Motor neuron (in vitro differentiated cells): ENCODE data around the gene NBAS. TPM values are rescaled to one million over a fixed set of nuclear protein-coding genes. Genes with fewer than 3 reads are reported as not detected.
A peak's percentile ranks its signal among the peaks of the same experiment; 100 is the strongest.
"Not testable (repeated sequence)": the region's sequence is repeated elsewhere in the genome, so short reads cannot be mapped to it uniquely, and the experiment has no call there.

ENCODE experiments used
- ATAC-seq, 8 experiments: fragments of 200-7000 bp; cut with Tn5 transposase; replicated peaks in 6 of 8; 2 replicates each; pipeline ENCODE4 v1.8.0; 2021; ENCODE audit warnings: mild to moderate bottlenecking in 8 of 8, moderate library complexity in 8 of 8
- H3K27ac ChIP-seq, 2 donors: fragments of 250-450 bp; sonication (Bioruptor Pico); 2 replicates each; pipeline ENCODE4 v1.9.0; 2021; ENCODE audit warnings: antibody characterized with exemption in 2 of 2, mild to moderate bottlenecking in 2 of 2, moderate library complexity in 1 of 2
- H3K4me1 ChIP-seq, 2 donors: fragments of 250-450 bp; sonication (Bioruptor Pico); replicated peaks in 1 of 2; 2 replicates each; pipeline ENCODE4 v1.6.1; 2021; ENCODE audit warnings: antibody characterized with exemption in 2 of 2, mild to moderate bottlenecking in 2 of 2, moderate library complexity in 1 of 2
- H3K4me3 ChIP-seq, 5 donors: fragments of 250-450 bp; sonication (Bioruptor Pico); 2 replicates each; pipeline ENCODE4 v1.9.0; 2021; ENCODE audit warnings: antibody characterized with exemption in 5 of 5, mild to moderate bottlenecking in 5 of 5, moderate library complexity in 4 of 5
- WGBS, 10 experiments: fragments of 450-650 bp; shearing (Covaris generic); methylation state at CpG; one replicate each; pipeline ENCODE4 v1.0.0; 2022; 5-methylcytosine and 5-hydroxymethylcytosine counted together
- in situ Hi-C, 9 experiments: fragments of 400-800 bp; cut with MboI; loops; one replicate each; pipeline ENCODE4 v1.15.0; 2021; ENCODE audit warnings: low sequenced_read_pairs in 9 of 9, low pct_unique_long_range_greater_than_20kb in 2 of 9; ENCODE audit not compliant: unreplicated experiment in 9 of 9
- total RNA-seq, 8 experiments: library from RNA; unstranded; fragments of 300-600 nt; gene quantifications; 2 replicates each; pipeline versions ENCODE4 v1.2.3 to v1.2.4, GENCODE V29; 2022

Gene NBAS
- total RNA-seq, 8 experiments from 2014 or later = 40.4 to 90.0 (median 71.7) TPM

DNA sequence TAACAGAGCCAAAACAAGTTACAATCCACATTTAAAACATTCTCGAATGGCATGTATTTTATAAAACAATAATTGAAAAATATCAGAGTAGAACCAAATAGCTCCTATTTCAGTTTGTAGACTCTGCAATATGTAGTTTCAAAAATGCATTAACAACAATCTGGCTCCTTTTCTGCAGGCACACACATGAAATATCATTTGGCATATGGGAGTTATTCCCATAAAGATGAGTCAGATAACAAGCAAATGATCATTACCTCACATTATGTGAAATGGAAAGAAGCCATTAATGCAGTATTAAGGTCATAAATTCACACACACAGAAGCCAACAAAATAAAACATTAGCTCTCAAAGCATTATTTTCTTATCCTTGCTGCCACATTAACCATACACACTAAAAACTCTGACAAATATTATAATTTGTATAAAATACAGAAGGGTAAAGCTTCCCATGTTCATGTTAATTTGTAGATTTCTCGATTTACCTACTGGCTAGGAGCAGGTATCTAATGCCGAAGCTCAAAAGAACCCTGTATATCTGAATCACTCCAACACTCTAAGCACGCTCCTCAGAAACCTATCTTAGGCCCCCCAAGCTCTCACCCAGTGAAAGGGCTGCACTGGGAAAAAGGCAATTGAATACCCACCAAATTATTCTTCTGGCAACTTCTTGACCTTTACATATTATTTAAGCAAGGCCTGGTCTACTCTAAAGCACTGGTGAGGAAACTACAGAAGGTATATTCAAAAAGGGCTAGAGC lies 13.8 kb downstream of the NBAS start:
- ATAC-seq = peak in 7 of 8 experiments; percentile 41 to 95 (median 77)
- 74 to 100% (median 90%) methylated on average over 1 to 4 of the region's 4 CpGs; no CpG with 5 or more reads in 1 of the 10 experiments for WGBS, 10 experiments
- in situ Hi-C loops = no loop called here

DNA sequence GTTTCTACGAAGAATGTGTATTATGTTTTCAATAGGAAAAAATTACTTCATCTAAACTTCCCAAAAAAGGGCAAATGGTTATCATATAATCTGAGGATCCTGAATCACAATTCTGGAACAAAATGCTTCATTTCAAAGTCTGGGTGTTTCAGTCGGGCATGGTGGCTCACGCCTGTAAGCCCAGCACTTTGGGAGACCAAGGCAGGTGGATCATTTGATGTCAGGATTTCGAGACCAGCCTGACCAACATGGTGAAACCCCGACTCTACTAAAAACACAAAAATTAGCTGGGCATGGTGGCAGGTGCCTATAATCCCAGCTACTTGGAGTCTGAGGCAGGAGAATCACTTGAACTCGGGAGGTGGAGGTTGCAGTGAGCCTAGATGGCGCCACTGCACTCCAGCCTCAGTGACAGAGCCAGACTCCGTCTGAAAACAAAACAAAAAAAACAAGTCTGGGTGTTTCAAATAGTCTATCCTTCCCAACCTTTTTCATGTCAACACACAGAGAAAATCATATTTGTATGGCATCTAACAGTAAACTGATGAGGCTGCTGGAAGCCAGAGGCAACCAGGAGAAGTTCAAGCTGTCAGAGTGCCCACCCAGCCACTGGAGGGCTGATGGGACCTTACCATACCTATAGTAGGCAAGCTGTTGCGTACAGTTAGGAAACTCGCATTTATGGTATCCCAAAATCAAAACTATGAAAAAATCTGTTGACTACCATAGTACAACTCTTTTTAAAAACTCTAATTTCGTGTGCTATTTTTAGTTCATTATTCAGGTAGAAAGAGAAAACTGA lies 14.6 kb downstream of the NBAS start:
- Histone ChIP-seq H3K4me3 (no peak overlapping the region), H3K27ac (peak overlapping the region in 1 of 2 donors; percentile 63), H3K4me1 (peaks cover 0 to 14% of the 10 kb centered on the region in 2 donors)
- no peak for ATAC-seq
- WGBS, 10 experiments = 79 to 100% (median 87%) methylated on average over 1 to 9 of the region's 11 CpGs
- in situ Hi-C loops = no loop called here

More for the DNA sequence above, 13.8 kb downstream of the NBAS start:
- Histone ChIP-seq H3K4me1 (peaks cover 0 to 14% of the 10 kb centered on the region in 2 donors), H3K4me3 (no peak overlapping the region), H3K27ac (peak overlapping the region in 1 of 2 donors; percentile 4)

DNA sequence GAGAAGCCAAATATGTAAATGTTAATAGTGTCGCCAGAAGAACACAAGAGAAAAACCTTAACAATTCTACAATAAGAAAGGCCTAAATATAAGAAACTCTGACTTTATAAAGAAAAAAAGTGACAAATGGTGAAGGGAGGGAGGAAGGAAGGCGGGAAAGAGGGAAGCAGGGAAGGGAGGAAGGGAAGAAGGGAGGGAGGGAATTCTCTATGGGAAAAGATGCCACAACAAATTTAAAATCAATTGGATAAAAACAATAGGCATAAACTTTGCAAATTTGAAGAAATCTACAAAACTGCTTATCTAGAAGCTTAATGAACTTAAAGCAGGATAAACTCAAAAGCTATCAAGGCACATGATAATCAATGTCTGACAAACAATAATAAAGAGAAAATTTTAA lies 16.9 kb downstream of the NBAS start:
- Histone ChIP-seq H3K4me1 (peaks cover 0 to 14% of the 10 kb centered on the region in 2 donors), H3K27ac (no peak overlapping the region), H3K4me3 (no peak overlapping the region)
- in situ Hi-C loops = no loop called here
- 88 to 100% (median 93%) methylated on average over 1 to 2 of the region's 2 CpGs; no CpG with 5 or more reads in 1 of the 10 experiments for WGBS, 10 experiments
- ATAC-seq = no peak

DNA sequence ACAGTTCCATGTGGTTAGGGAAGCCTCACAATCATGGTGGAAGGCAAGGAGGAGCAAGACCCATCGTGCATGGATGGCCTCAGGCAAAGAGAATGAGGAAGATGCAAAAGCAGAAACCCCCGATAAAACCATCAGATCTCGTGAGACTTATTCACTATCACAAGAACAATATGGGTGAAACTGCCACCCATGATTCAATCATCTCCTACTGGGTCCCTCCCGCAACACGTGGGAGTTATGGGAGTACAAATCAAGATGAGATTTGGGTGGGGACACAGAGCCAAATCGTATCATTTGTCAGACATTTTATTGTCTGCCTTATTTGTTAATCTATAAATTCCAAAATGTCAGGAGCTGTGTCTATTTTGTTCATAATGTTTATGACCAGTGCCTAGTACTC lies 17.6 kb downstream of the NBAS start:
- no peak for ATAC-seq
- Histone ChIP-seq H3K4me1 (peaks cover 0 to 14% of the 10 kb centered on the region in 2 donors), H3K27ac (no peak overlapping the region), H3K4me3 (no peak overlapping the region)
- in situ Hi-C loops = no loop called here
- 67 to 100% (median 96%) methylated on average over 1 to 6 of the region's 6 CpGs; no CpG with 5 or more reads in 1 of the 10 experiments for WGBS, 10 experiments

DNA sequence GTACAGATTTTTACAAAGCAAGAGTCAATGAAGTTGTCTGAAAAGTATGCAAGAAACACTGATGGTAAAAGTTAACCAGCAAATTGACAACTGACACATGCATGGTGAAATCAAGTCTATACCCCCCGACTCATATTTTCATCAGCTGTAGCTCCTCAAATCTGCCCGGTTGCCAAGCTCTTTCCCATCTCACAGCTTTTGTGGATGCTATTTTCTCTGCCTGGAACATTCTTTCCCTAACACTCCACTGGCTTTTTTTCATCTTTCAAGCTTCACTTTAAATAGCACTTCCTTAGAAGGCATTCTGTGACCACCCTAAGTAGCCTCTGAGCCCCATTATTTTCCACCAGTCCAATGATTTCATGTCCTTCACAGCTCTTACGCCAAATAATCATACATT lies 18.1 kb downstream of the NBAS start:
- ATAC-seq = no peak
- in situ Hi-C loops = no loop called here
- peaks cover 0 to 14% of the 10 kb centered on the region in 2 donors for H3K4me1 ChIP-seq
- no peak overlapping the region for H3K4me3 ChIP-seq
- WGBS, 10 experiments = 47 to 100% (median 91%) methylated on average over 1 to 3 of the region's 3 CpGs
- H3K27ac ChIP-seq = no peak overlapping the region

DNA sequence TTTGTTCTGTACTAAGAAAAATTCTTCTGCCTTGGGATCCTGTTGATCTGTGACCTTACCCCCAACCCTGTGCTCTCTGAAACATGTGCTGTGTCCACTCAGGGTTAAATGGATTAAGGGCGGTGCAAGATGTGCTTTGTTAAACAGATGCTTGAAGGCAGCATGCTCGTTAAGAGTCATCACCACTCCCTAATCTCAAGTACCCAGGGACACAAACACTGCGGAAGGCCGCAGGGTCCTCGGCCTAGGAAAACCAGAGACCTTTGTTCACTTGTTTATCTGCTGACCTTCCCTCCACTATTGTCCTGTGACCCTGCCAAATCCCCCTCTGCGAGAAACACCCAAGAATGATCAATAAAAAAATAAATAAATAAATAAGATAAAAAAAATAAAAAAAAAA lies 18.9 kb downstream of the NBAS start:
- 9 to 60% (median 33%) methylated on average over 1 of the region's 6 CpGs; no CpG with 5 or more reads in 7 of the 10 experiments for WGBS, 10 experiments
- H3K27ac ChIP-seq, H3K4me3 ChIP-seq, H3K4me1 ChIP-seq, ATAC-seq, in situ Hi-C loops: not testable (repeated sequence)

- in situ Hi-C loops, H3K27ac ChIP-seq, ATAC-seq, H3K4me3 ChIP-seq, H3K4me1 ChIP-seq: not testable (repeated sequence)
- WGBS, 10 experiments = 0 to 100% (median 74%) methylated on average over 1 to 4 of the region's 5 CpGs; no CpG with 5 or more reads in 1 of the 10 experiments
Measured at GRCh38 chr2:15540523-15540922, 20.6 kb downstream of the NBAS start.

DNA sequence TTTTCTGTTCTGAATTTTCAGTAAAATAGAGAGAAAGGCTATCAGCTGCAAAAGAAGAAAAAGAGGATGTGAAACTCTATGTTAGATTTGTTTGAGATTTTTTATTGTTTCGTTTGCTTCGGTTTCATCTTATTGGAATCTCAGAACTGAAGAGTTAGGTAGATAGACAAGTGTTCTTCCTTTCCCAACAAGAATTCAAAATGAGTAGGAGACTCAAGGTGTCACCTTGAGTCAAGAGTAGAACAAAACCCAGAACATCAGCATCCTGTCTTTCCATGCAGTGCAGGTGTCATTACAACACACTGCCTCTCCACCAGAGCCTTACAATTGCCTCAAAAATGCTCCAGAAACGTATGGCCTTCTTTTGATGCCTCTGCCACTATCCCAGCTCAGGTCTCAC lies 21.1 kb downstream of the NBAS start:
- 80 to 100% (median 96%) methylated on average over 1 to 3 of the region's 3 CpGs; no CpG with 5 or more reads in 2 of the 10 experiments for WGBS, 10 experiments
- no peaks in the 10 kb centered on the region for H3K4me1 ChIP-seq
- in situ Hi-C loops = no loop called here

GRCh38 chr2:15538792-15539191 lies 22.3 kb downstream of the NBAS start:
- in situ Hi-C loops = no loop called here
- peak in 2 of 8 experiments; percentile 33 to 82 for ATAC-seq
- Histone ChIP-seq H3K4me1 (no peaks in the 10 kb centered on the region), H3K4me3 (no peak overlapping the region), H3K27ac (no peak overlapping the region)
- WGBS, 10 experiments = 49 to 98% (median 88%) methylated on average over 3 to 4 of the region's 4 CpGs; no CpG with 5 or more reads in 1 of the 10 experiments

More for the DNA sequence above, 21.1 kb downstream of the NBAS start:
- Histone ChIP-seq H3K4me3 (no peak overlapping the region), H3K27ac (no peak overlapping the region)
- no peak for ATAC-seq

DNA sequence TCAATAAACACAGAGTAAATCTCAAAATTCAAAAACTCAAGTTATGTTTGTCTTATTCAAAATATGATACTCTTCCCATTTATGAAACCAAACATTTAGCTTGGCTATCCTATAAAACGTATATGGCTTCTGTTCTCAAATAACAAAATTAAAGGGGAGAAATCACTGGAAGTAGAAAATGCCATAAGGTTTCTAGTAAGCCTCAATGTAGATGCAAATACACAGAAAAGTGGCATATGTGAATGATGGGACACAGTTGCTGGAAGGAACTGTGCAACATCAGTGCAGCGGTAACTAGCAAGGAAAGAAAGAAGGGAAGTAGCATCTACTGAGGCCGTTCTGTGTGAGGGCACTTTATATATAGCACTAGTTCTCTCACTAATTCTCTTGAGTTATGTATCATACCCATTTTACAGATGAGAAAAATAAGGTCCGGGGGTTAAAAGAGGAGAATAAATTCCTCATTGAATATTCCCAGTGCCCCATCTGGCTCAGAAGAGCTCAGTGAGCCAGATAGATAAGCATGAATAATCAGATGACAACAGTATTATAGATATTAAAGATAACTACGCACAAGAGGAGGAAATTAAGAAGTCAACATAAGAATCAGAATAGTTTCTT lies 27.2 kb downstream of the NBAS start:
- H3K4me3 ChIP-seq = no peak overlapping the region
- WGBS, 10 experiments = 75 to 100% (median 92%) methylated on average over 2 to 5 of the region's 5 CpGs
- no peak overlapping the region for H3K27ac ChIP-seq
- H3K4me1 ChIP-seq = no peaks in the 10 kb centered on the region
- in situ Hi-C loops = no loop called here
- ATAC-seq = no peak

GRCh38 chr2:15532996-15533395 lies 28.1 kb downstream of the NBAS start:
- Histone ChIP-seq H3K27ac (no peak overlapping the region), H3K4me3 (no peak overlapping the region), H3K4me1 (no peaks in the 10 kb centered on the region)
- in situ Hi-C loops = no loop called here
- 66 to 98% (median 91%) methylated on average over 3 to 5 of the region's 5 CpGs for WGBS, 10 experiments
- ATAC-seq = no peak

DNA sequence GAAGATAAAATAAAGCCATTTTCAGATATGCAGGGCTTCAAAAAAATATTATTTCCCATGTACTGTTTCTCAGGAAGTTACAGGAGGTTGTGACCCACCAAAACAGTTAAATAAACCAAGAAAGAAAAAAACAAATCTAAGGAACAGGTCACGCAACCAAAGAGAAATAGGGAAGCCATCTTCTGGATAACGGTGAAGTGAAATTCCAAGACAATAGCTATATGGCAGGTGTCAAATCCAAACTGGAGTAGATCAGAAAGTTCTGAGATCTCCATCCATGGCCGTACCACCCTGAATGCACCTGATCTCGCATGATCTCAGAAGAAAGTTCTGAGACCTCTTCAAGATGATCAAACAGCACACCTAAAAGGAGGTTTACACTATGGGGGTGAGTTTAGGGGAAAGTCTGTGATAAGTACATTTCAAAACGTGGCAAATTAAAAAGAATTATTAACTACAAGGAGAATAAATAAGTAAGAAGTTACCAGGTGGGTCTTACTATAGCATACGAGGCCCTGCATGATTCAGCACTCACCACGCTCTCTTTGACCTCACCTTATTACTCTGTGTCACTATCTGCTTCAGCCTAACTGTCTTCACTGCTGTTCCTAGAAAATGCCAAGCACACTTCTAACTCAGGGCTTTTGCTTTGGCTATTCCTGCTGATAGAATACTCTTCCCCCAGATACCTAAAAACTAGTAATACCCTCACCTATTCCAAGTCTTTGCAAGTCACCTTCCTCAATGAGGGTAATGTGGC lies 29.9 kb downstream of the NBAS start:
- ATAC-seq = no peak
- no peak overlapping the region for H3K4me3 ChIP-seq
- 80 to 98% (median 93%) methylated on average over 1 to 7 of the region's 7 CpGs; no CpG with 5 or more reads in 1 of the 10 experiments for WGBS, 10 experiments
- in situ Hi-C loops = no loop called here
- H3K27ac ChIP-seq = no peak overlapping the region
- no peaks in the 10 kb centered on the region for H3K4me1 ChIP-seq
